Esophagus muscularis mucosa (tissue), 4 donors: ENCODE measurements around the gene OLFM4.

Experiments used
- CTCF ChIP-seq, 3 experiments: fragments of 200-600 bp in 2 of 3; fragments of 450-650 bp in 1 of 3; sonication (generic) in 2 of 3; IDR thresholded peaks; one replicate each; pipeline ENCODE4 v1.5.1; 2017 to 2019; ENCODE audit warnings: antibody characterized with exemption in 3 of 3, mild to moderate bottlenecking in 2 of 3, moderate library complexity in 1 of 3
- EP300 ChIP-seq: sonication (generic); formaldehyde crosslinking; IDR thresholded peaks from one replicate; pipeline ENCODE4 v1.6.1; 2017; ENCODE audit warnings: antibody characterized with exemption
- POLR2A ChIP-seq: fragments of 450-650 bp; IDR thresholded peaks from one replicate; pipeline ENCODE4 v1.6.1; 2017; ENCODE audit warnings: antibody characterized with exemption, moderate library complexity, mild to moderate bottlenecking, low read depth
- POLR2AphosphoS5 ChIP-seq, 2 donors: sonication (generic); formaldehyde crosslinking; IDR thresholded peaks; one replicate each; pipeline ENCODE4 v1.6.1; 2017; ENCODE audit warnings: antibody characterized with exemption in 2 of 2

- TF ChIP-seq CTCF (IDR thresholded peaks at IDR 0.05) = no peak
- TF ChIP-seq POLR2A = no peak
- no peak for TF ChIP-seq POLR2AphosphoS5 (IDR thresholded peaks at IDR 0.05)
- TF ChIP-seq EP300 = no peak
These were observed 16.6 kb downstream of the OLFM4 start for GRCh38 chr13:53045189-53045588.
